Endothelial cell (in vitro differentiated cells): ENCODE results near the gene HSD3B7. TPM values are rescaled to one million over a fixed set of nuclear protein-coding genes. Genes with fewer than 3 reads are reported as not detected.

Source experiments
- DNase-seq: peaks from one replicate; pipeline ENCODE4 v3.0.0; 2021; ENCODE audit warnings: low spot score
- H3K27ac Mint-ChIP-seq: one replicate; pipeline ENCODE4 v1.8.0; 2021; ENCODE audit warnings: mixed read lengths, inconsistent platforms; ENCODE audit not compliant: unreplicated experiment
- H3K27me3 Mint-ChIP-seq: one replicate; pipeline ENCODE4 v1.8.0; 2021; ENCODE audit warnings: mild to moderate bottlenecking, moderate library complexity, mixed read lengths, inconsistent platforms; ENCODE audit not compliant: unreplicated experiment
- H3K36me3 Mint-ChIP-seq: one replicate; pipeline ENCODE4 v1.8.0; 2021; ENCODE audit warnings: mild to moderate bottlenecking, low read depth, mixed read lengths, inconsistent platforms; ENCODE audit not compliant: unreplicated experiment
- H3K4me1 Mint-ChIP-seq: one replicate; pipeline ENCODE4 v1.8.0; 2021; ENCODE audit warnings: mild to moderate bottlenecking, mixed read lengths, inconsistent platforms; ENCODE audit not compliant: unreplicated experiment
- H3K4me3 Mint-ChIP-seq: one replicate; pipeline ENCODE4 v1.8.0; 2021; ENCODE audit warnings: mild to moderate bottlenecking, mixed read lengths, inconsistent platforms; ENCODE audit not compliant: unreplicated experiment
- H3K9me3 Mint-ChIP-seq: one replicate; pipeline ENCODE4 v1.8.0; 2021; ENCODE audit warnings: mixed read lengths, inconsistent platforms; ENCODE audit not compliant: unreplicated experiment
- total RNA-seq: library from RNA; stranded (reverse); fragmentation: NEBNext Ultra II Directional; extraction: Animal tissue kit (Norgen Biotek cat#: 25700); gene quantifications from one replicate; pipeline ENCODE4 v1.2.1, GENCODE V29; 2021; ENCODE audit not compliant: unreplicated experiment
- TF ChIP-seq, protein P1 (sequence below): fragments of 200-600 bp; sonication (generic); IDR thresholded peaks from one replicate; pipeline ENCODE4 v1.5.0; 2021; ENCODE audit warnings: antibody characterized with exemption; ENCODE audit not compliant: unreplicated experiment

Gene HSD3B7
- total RNA-seq, 1 donor from 2014 or later = 5.3 TPM

GRCh38 chr16:31023627-31024226 lies 38.7 kb downstream of the HSD3B7 start:
- H3K4me3 Mint-ChIP-seq = no peak overlapping the region
- H3K36me3 Mint-ChIP-seq = no peaks in the 10 kb centered on the region
- H3K4me1 Mint-ChIP-seq = peaks cover 7% of the 10 kb centered on the region

GRCh38 chr16:31025339-31025738 lies 40.3 kb downstream of the HSD3B7 start:
- no peaks in the 10 kb centered on the region for H3K36me3 Mint-ChIP-seq
- DNase-seq = no peak
- H3K27ac Mint-ChIP-seq = peak overlapping the region; percentile 27
- peaks cover 7% of the 10 kb centered on the region for H3K4me1 Mint-ChIP-seq
- TF ChIP-seq, protein P1, sequence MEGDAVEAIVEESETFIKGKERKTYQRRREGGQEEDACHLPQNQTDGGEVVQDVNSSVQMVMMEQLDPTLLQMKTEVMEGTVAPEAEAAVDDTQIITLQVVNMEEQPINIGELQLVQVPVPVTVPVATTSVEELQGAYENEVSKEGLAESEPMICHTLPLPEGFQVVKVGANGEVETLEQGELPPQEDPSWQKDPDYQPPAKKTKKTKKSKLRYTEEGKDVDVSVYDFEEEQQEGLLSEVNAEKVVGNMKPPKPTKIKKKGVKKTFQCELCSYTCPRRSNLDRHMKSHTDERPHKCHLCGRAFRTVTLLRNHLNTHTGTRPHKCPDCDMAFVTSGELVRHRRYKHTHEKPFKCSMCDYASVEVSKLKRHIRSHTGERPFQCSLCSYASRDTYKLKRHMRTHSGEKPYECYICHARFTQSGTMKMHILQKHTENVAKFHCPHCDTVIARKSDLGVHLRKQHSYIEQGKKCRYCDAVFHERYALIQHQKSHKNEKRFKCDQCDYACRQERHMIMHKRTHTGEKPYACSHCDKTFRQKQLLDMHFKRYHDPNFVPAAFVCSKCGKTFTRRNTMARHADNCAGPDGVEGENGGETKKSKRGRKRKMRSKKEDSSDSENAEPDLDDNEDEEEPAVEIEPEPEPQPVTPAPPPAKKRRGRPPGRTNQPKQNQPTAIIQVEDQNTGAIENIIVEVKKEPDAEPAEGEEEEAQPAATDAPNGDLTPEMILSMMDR = no peak
- no peaks in the 10 kb centered on the region for H3K27me3 Mint-ChIP-seq
- no peaks in the 10 kb centered on the region for H3K9me3 Mint-ChIP-seq
- H3K4me3 Mint-ChIP-seq = no peak overlapping the region

More at GRCh38 chr16:31023627-31024226, 38.7 kb downstream of the HSD3B7 start:
- TF ChIP-seq, protein P1 = no peak
- Mint-ChIP-seq H3K9me3 (no peaks in the 10 kb centered on the region), H3K27me3 (peaks cover 1% of the 10 kb centered on the region), H3K27ac (no peak overlapping the region)
- DNase-seq = no peak

DNA sequence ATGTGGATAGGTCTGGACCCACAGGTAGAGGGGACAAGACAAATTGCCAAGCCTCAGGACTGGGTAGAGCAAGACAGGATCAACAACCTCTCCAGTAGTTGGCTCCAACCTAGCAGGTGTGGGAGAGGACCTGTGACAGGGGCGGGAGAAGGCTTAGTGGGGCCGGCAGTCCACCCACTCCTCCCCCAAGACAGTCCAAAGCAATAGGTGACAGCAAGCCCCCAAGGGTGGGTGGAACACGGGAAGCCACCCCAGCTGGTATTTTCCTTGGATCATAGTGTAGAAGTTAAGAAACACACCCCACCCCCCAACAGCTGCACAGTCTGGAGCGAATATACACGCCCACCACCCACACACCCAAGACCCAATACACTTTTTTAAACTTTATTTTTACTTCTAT lies 44.3 kb downstream of the HSD3B7 start:
- Mint-ChIP-seq H3K27ac (no peak overlapping the region), H3K4me3 (no peak overlapping the region), H3K27me3 (peaks cover 6% of the 10 kb centered on the region), H3K4me1 (peaks cover 22% of the 10 kb centered on the region), H3K9me3 (no peaks in the 10 kb centered on the region), H3K36me3 (peaks cover under 1% of the 10 kb centered on the region)
- TF ChIP-seq, protein P1 = no peak
- no peak for DNase-seq

DNA sequence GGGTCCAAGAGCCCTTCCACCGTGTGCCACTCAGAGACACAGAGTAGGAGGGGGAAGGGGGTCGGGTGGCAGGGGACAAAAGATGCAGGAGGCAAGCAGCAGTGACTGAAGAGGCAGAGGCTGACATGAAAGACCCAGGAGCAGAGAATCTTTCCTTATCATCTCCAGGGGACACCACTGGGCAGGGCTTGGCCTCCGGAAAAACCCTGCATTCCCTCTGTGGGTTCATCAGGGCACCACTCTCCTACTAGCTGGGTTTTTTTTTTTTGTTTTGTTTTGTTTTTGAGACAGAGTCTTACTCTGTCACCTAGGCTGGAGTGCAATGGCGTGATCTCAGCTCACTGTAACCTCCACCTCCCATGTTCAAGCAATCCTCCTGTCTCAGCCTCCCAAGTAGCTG lies 46.3 kb downstream of the HSD3B7 start:
- peak overlapping the region; percentile 84 for H3K27ac Mint-ChIP-seq
- H3K36me3 Mint-ChIP-seq = peaks cover 7% of the 10 kb centered on the region
- no peak overlapping the region for H3K4me3 Mint-ChIP-seq
- H3K4me1 Mint-ChIP-seq = peaks cover 22% of the 10 kb centered on the region
- H3K27me3 Mint-ChIP-seq = peaks cover 6% of the 10 kb centered on the region
- H3K9me3 Mint-ChIP-seq = no peaks in the 10 kb centered on the region
- TF ChIP-seq, protein P1 = no peak
- no peak for DNase-seq

GRCh38 chr16:31032736-31033708 lies 48.0 kb downstream of the HSD3B7 start, which contains the start of gene STX4:
TSS of gene STX4 (plus strand) at chr16:31033558. CDS start at chr16:31033806, 248 bp downstream.
- Mint-ChIP-seq H3K27me3 (peaks cover 6% of the 10 kb centered on the region), H3K4me3 (peak within 1 kb of the TSS; percentile 95), H3K4me1 (peaks cover 24% of the 10 kb centered on the region), H3K9me3 (no peaks in the 10 kb centered on the region), H3K27ac (peak within 1 kb of the TSS; percentile 84), H3K36me3 (peaks cover 13% of the 10 kb centered on the region)
- TF ChIP-seq, protein P1 = no peak
- DNase-seq = peak; percentile 95
